Left lobe of liver (tissue), 2 donors: Measurements from ENCODE around the gene GRM4. TPM values are rescaled to one million over a fixed set of nuclear protein-coding genes. Genes with fewer than 3 reads are reported as not detected.

Experiments
- ATAC-seq: fragments of 200-7000 bp; cut with Tn5 transposase; one replicate; pipeline ENCODE4 v1.9.1; 2020; ENCODE audit warnings: mild to moderate bottlenecking, moderate library complexity
- DNase-seq: peaks from one replicate; pipeline ENCODE4 v3.0.0-alpha.2; 2020; ENCODE audit warnings: low spot score
- total RNA-seq: library from RNA; stranded (reverse); gene quantifications from one replicate; pipeline ENCODE4 v1.2.1, GENCODE V29; 2021
- donor health status: DM: no; HTN: no; CAD: no; lungs with moderate emphysema.
- donor health status: DM: no; HTN: yes; CAD: no.

GRM4 gene
- total RNA-seq, 1 donor from 2014 or later: not detected

DNA sequence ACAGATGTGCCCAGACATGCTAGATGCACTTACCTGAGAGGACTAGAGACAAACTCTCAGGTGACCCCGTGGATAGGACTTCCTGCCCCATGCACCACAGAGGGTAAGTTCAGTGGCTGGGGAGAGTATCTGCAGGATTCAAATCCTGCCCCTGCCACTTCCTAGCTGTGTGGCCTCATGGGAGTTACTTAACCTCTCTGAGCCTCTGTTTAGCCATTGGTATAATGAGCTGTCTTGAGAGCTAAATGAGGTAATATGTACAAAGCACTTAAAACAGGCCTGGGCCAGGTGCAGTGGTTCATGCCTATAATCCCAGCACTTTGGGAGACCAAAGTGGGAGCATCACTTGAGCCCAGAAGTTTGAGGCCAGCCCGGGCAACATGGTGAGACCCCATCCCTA, 59.3 kb downstream of the GRM4 start:
- no peak for ATAC-seq
- DNase-seq: no peak

DNA sequence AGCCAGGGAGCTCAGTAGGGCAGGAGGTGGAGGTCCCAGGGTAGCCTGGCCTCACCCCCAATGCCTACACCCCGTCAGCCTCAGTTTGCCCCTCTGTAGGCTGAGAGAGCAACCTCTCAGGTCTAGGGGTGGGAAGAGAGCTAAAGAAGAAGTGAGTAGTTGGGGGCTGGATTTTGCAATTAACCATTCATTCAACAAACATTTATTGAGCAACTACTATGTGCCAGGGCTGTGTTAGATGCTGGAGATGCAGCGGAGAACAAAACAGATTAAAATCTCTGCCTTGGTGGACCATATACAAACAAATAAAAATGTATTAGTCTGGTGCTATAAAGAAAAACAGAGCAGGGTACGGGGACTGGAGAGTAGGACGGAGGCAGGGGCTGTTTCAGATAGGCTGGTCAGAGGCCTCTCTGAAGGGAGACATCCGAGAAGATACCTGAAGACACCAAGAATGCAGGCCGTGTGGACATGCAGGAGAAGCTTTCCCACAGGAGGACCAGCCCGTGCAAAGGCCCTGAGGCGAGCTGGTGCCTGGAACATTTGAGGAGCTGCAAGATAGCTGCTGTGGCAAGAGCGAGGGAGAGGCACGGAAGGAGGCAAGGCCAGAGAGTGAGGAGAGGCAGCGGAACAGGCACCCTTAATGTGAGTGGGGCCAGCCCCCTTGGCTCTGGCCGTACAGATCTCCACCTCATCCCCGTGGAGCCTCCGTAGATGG, 60.3 kb downstream of the GRM4 start:
- no peak for DNase-seq
- ATAC-seq: no peak

GRCh38 chr6:34084591-34085290, 61.1 kb downstream of the GRM4 start:
- DNase-seq (no peak), ATAC-seq (no peak)

GRCh38 chr6:34082864-34083626, 62.8 kb downstream of the GRM4 start:
- ATAC-seq (no peak), DNase-seq (no peak)

GRCh38 chr6:34082348-34082747, 63.5 kb downstream of the GRM4 start:
- DNase-seq (no peak), ATAC-seq (no peak)

DNA sequence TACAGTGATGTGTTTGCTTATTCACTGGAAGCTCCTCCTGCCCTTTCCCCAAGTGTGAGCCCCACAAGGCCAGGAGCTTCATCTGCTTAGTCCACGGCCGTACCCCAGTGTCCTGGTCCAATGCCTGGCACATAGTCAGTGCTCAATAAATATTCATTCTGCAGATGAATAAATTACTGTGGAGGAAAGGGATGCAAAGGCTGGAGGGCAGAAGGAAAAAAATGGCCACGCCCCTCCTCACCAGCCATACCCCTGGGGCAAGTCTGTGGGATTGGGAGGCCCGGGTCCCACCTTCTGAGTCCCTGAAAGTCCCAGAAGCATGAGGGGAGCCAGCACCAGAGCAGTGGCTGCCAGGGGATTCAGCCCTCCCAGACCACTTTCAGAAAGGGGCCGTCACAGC, 65.5 kb downstream of the GRM4 start:
- DNase-seq (no peak), ATAC-seq (no peak)

- DNase-seq (no peak), ATAC-seq (no peak)
These were observed 66.0 kb downstream of the GRM4 start for GRCh38 chr6:34079899-34080298.

DNA sequence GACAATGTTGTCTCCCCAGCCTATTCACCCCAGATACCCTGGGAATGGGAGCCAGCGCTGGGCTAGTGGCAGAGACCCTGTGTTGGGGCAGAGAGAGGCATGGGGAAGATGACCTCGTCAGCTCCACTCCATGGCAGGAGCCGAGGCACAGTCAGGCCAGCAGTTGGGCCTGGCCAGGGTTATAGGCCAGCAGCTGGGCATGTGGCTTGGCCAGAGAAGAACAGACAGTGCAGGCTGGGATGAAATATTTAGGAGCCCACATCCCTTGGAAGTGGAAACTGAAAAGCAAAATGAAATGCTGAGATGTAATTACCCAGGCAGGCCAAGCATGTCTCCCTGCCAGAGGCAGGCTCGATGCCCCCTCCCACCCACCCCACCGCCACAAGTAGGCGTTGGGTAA, 70.0 kb downstream of the GRM4 start:
- DNase-seq (no peak), ATAC-seq (no peak)

DNA sequence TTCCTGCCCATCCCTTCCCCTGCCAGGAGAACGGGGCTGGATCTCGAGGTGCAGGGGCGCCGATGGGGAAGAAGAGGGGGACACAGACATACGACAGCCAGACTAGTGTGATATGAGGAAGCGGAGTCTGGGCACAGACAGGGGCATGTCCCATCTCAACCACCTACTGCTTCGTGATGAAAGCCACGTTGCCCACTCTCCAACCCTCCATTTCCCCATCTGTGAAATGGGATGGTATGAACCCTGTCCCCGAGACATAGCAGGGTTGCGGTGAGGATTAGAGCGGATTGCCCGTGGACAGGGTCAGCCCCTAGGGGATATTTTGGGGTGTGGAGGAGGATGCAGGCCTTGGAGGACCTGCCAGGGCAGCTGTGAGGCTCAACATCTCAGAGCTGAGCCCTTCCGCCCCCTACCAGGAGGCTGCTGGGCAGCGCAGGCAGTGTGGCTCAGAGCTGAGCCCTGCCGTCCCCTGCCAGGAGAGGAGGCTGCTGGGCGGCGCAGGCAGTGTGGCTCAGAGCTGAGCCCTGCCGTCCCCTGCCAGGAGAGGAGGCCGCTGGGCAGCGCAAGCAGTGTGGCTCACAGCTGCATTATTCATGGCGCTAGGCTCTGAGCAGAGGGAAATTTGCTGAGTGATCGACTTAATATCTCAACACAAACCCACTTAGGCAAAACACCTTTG, 71.7 kb downstream of the GRM4 start:
- ATAC-seq (no peak), DNase-seq (no peak)

GRCh38 chr6:34073540-34073939, 72.3 kb downstream of the GRM4 start:
- ATAC-seq (no peak), DNase-seq (no peak)

- ATAC-seq: no peak
- no peak for DNase-seq
These were observed 73.2 kb downstream of the GRM4 start for GRCh38 chr6:34072727-34073126.

- ATAC-seq (no peak), DNase-seq (no peak)
These were observed 74.0 kb downstream of the GRM4 start for GRCh38 chr6:34071884-34072379.

- DNase-seq (no peak), ATAC-seq (no peak)
These were observed 74.6 kb downstream of the GRM4 start for GRCh38 chr6:34071136-34071883.

DNA sequence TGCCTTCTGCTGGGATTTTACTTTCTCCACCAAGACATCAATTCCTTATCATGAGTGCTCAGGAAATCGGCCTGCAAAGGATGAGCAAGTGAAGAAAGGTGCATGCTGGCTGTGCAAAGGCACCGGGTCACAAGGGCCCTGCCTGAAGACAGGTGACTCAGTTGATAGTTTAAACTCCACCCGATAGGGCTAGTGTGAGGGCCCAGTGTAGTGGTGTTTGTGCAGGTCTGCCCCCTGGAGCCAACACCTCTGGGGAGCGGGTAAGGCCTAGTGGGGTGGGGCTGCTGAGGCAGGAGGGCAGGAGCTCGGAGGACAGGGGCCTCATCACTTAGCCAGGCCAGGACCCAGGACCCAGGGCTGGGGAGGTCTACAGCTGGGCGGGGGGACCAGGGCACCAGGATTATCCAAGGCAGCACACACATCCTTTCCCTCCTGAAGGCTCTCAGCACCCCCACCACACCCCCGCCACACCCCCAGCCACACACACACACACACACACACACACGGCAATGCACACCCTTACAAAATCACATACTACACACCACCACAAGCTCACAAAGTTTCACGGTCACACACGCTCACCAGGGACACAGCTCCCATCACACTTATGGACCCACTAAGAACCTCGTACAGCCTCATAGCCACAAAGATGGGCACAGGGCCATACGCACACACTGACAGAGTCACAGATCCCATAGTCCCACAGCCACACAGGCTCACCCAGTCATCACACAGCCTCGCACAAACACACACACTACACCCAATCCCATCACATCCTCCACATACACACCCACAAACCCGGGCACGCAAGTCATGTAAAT, 75.4 kb downstream of the GRM4 start:
- DNase-seq: no peak
- no peak for ATAC-seq

GRCh38 chr6:34068462-34069044, 77.3 kb downstream of the GRM4 start:
- DNase-seq: no peak
- ATAC-seq: no peak

GRCh38 chr6:34067814-34068213, 78.1 kb downstream of the GRM4 start:
- no peak for DNase-seq
- peak; percentile 31 for ATAC-seq

DNA sequence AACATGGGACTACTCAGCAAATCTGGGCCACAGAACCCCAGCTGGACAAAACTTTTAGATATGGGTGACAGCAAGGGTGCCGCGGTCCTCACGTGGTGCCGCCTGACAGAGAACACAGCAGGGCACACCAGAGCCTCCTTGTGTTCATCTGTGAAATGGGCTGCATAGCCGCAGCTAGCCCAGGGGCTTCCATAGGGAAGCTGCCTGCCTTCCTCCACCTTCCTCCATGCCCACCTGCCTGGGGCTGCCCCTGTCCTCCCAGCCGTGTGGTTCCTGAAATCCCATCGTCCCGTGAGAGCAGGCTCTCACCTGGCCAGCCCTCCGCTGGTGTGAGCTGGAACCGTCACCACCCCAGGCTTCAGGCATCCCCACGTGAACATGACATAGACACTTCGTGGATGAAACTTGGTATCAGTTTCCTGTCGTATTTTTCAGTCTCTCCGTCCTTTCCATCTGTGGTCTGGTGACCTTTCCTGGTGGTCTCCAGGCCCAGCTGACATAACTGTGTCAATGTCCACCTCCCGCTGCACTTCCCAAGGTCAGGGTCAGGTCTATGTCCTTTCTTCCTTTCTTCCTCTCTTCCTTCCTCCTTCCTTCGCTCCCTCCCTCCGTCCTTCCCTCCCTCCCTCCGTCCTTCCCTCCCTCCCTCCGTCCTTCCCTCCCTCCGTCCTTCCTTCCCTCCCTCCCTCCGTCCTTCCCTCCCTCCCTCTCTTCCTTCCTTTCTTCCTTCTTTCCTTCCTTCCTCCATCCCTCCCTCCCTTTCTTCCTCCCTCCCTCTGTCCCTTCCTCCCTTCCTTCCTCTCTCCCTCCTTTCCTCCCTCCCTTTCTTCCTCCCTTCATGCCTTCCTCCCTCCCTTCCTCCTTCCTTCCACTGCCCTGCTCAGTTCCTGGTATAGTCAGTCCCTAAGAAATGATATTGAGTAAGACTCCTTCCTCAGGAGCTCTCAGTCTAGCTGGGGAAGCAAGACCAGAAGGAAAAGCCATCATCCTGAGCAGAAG, 78.8 kb downstream of the GRM4 start:
- DNase-seq (no peak), ATAC-seq (no peak)

DNA sequence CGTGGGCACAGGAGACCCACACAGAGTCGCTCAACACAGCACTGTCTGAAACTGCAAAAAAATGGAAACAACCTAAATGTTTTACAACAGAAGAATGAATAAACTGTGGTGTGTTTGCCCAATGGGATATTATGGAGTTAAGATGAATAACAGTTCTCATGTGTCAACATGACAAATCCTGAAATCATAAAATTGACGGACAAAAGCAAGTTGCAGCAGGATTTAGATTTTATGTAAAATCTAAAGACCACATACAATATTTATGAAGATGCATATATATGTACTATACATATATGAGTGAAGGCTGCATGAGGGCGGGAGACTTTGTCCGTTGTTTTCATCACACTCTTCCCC, 79.7 kb downstream of the GRM4 start:
- no peak for ATAC-seq
- no peak for DNase-seq
